ENCODE measurements around the gene PHLDA1. TPM values are rescaled to one million over a fixed set of nuclear protein-coding genes. Genes with fewer than 3 reads are reported as not detected.
A peak's percentile ranks its signal among the peaks of the same experiment; 100 is the strongest.

The PHLDA1 gene
- total and polyA plus RNA-seq, 2 of the 13 experiments (the other 11 are each of a cell fraction or from before 2014, with no cell fraction given): 33.8 to 41.0 TPM

GRCh38 chr12:76023069-76023690 lies 8.4 kb downstream of the PHLDA1 start:
- peaks cover 3% of the 10 kb centered on the region for H3K79me2 ChIP-seq (ENCODE audit: insufficient read depth, low read length)
- H3K9me3 ChIP-seq (ENCODE audit: low read length): no peaks in the 10 kb centered on the region
- no peak overlapping the region for H2AFZ ChIP-seq (ENCODE audit: low read length)
- peaks cover 66% of the 10 kb centered on the region for H3K4me1 ChIP-seq (ENCODE audit: insufficient read depth, low read length)
- ChIA-PET CTCF (ENCODE audit: low intra/inter-chr PET ratio, low total read pairs) (no interaction called here), POLR2A (interaction anchor here (1.7 to 3.1 kb wide), 2 partner anchors 32 to 33 kb away, joined by 4 to 12 read pairs; no protein-coding TSS in a partner anchor)
- H4K20me1 ChIP-seq (ENCODE audit: insufficient read depth, low read length): no peaks in the 10 kb centered on the region; the same call in 1 of the 2 replicates
- DNase-seq (ENCODE audit: low spot score) (no peak), FAIRE-seq (no peak), ATAC-seq (peak; percentile 32)
- BruUV-seq (replicated peaks): no TSS peak
- no peak overlapping the region for H3K9ac ChIP-seq (ENCODE audit: insufficient read depth, low read depth, low read length)
- WGBS (ENCODE audit: low lambda C conversion rate): 77% methylated on average over 2 of the region's 2 CpGs
- in situ Hi-C loops (cut with HindIII; ENCODE audit: extremely low pct_ligation_motif_present, low pct_unique_long_range_greater_than_20kb) (no loop called here), intact Hi-C loops (cut with micrococcal nuclease; ENCODE audit: unreplicated experiment) (no loop called here)
- no peak for TF ChIP-seq ELK4 (CRISPR knock-in tag; IDR thresholded peaks at IDR 0.05; ENCODE audit: borderline replicate concordance)
- no peaks in the 10 kb centered on the region for H3K27me3 ChIP-seq (ENCODE audit: control insufficient read depth in 1 of 2, insufficient read depth in 2 of 2, low read length in 2 of 2)
- H3K4me3 ChIP-seq (replicated peaks in 1 of 3; ENCODE audit: insufficient read depth in 1 of 3, low read depth in 2 of 3, low read length in 3 of 3): no peak overlapping the region
- no peaks in the 10 kb centered on the region for H3K36me3 ChIP-seq (replicated peaks in 1 of 2; ENCODE audit: control insufficient read depth in 1 of 2, insufficient read depth in 2 of 2, low read length in 2 of 2)
- no peak overlapping the region for H3K27ac ChIP-seq (ENCODE audit: extremely low read length, insufficient read depth, low read length)
- no peak overlapping the region for H3K4me2 ChIP-seq (ENCODE audit: low read depth, low read length)

GRCh38 chr12:76022506-76022905 lies 9.1 kb downstream of the PHLDA1 start:
- Histone ChIP-seq H3K9me3 (ENCODE audit: low read length) (no peaks in the 10 kb centered on the region), H2AFZ (ENCODE audit: low read length) (no peak overlapping the region), H3K79me2 (ENCODE audit: insufficient read depth, low read length) (no peaks in the 10 kb centered on the region), H3K4me1 (ENCODE audit: insufficient read depth, low read length) (peaks cover 63% of the 10 kb centered on the region), H3K9ac (ENCODE audit: insufficient read depth, low read depth, low read length) (no peak overlapping the region), H3K4me2 (ENCODE audit: low read depth, low read length) (no peak overlapping the region), H3K27me3 (ENCODE audit: control insufficient read depth in 1 of 2, insufficient read depth in 2 of 2, low read length in 2 of 2) (no peaks in the 10 kb centered on the region), H3K36me3 (replicated peaks in 1 of 2; ENCODE audit: control insufficient read depth in 1 of 2, insufficient read depth in 2 of 2, low read length in 2 of 2) (no peaks in the 10 kb centered on the region), H3K4me3 (replicated peaks in 1 of 3; ENCODE audit: insufficient read depth in 1 of 3, low read depth in 2 of 3, low read length in 3 of 3) (no peak overlapping the region), H4K20me1 (ENCODE audit: insufficient read depth, low read length) (no peaks in the 10 kb centered on the region; the same call in 1 of the 2 replicates), H3K27ac (ENCODE audit: extremely low read length, insufficient read depth, low read length) (no peak overlapping the region)
- intact Hi-C loops (cut with micrococcal nuclease; ENCODE audit: unreplicated experiment): no loop called here
- CTCF ChIA-PET (ENCODE audit: low intra/inter-chr PET ratio, low total read pairs): no interaction called here
- POLR2A ChIA-PET: interaction anchor here (1.7 to 2.9 kb wide), 2 partner anchors 9 to 32 kb away, joined by 4 to 26 read pairs; partner anchors contain the start of gene PHLDA1
- WGBS (ENCODE audit: low lambda C conversion rate): 82% methylated on average over 3 of the region's 3 CpGs
- DNase-seq (ENCODE audit: low spot score): no peak
- FAIRE-seq: no peak
- no peak for ATAC-seq
- in situ Hi-C loops (cut with HindIII; ENCODE audit: extremely low pct_ligation_motif_present, low pct_unique_long_range_greater_than_20kb): no loop called here
- BruUV-seq (replicated peaks): no TSS peak
- no peak for TF ChIP-seq CREB3 (CRISPR knock-in tag; IDR thresholded peaks at IDR 0.05)
- TF ChIP-seq ZNF570 (CRISPR knock-in tag; IDR thresholded peaks at IDR 0.05; ENCODE audit: borderline replicate concordance): no peak
- no peak for TF ChIP-seq ZNF878 (CRISPR knock-in tag; IDR thresholded peaks at IDR 0.05)
- TF ChIP-seq ZNF644 (CRISPR knock-in tag; IDR thresholded peaks at IDR 0.05; ENCODE audit: low read depth): no peak
- no peak for TF ChIP-seq TFE3 (CRISPR knock-in tag; IDR thresholded peaks at IDR 0.05)
- no peak for TF ChIP-seq LBX2 (CRISPR knock-in tag; IDR thresholded peaks at IDR 0.05; ENCODE audit: borderline replicate concordance)
- TF ChIP-seq MXD3 (CRISPR knock-in tag; IDR thresholded peaks at IDR 0.05): no peak
- no peak for TF ChIP-seq TAF1 (CRISPR knock-in tag; IDR thresholded peaks at IDR 0.05)
- TF ChIP-seq BATF2 (CRISPR knock-in tag; IDR thresholded peaks at IDR 0.05): no peak
